Measurements from ENCODE around the gene TEKTIP1.
"Not testable (repeated sequence)": the region's sequence is repeated elsewhere in the genome, so short reads cannot be mapped to it uniquely, and the experiment has no call there.

The TEKTIP1 gene

DNA sequence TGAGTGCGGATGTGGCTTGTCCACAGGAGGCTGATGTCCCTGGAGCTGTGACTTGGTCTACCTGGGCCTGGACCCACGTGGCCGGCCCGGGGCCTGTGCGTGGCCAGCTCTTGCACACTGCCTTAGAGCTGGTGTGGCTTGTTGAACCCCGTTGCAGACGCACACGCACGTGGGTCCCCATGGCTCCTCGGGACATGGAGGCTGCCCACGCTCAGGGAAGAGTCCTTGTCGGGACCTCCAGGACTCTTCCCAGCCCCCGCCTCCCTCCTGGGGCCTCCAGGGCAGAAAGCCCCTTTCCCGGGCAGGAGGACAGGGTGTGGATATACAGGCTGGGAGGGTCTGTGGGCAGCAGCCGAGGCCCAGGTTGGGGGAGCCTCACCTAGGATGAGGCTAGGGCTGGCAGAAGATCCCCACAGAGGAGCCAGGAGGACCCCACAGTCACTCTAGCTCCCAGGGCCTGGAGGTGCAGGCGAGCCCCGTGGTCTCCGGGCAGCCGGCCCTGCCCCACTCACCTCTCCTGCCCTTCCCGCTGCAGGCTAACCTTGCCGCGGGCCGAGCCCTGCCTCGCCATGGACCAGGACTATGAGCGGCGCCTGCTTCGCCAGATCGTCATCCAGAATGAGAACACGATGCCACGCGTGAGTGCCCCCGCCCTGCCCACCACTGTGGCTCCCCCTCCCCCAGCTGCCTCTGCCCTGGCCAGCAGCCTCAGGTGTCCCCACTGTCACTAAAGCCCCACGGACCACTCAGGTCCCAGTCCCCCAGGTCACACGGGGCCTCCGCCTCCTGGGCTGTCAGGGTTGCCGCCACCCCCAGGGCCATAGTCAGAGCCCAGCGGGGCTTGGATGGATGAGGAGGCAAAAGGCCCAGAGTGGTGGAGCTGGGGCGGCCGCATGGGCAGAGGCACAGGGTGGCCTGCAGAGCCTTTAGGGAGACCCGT, 16.3 kb upstream of the TEKTIP1 start:
- FAIRE-seq (no peak), DNase-seq (ENCODE audit: low spot score) (no peak)

GRCh38 chr19:3523361-3524077, 15.5 kb upstream of the TEKTIP1 start:
- DNase-seq (ENCODE audit: low spot score) (no peak), FAIRE-seq (no peak)

DNA sequence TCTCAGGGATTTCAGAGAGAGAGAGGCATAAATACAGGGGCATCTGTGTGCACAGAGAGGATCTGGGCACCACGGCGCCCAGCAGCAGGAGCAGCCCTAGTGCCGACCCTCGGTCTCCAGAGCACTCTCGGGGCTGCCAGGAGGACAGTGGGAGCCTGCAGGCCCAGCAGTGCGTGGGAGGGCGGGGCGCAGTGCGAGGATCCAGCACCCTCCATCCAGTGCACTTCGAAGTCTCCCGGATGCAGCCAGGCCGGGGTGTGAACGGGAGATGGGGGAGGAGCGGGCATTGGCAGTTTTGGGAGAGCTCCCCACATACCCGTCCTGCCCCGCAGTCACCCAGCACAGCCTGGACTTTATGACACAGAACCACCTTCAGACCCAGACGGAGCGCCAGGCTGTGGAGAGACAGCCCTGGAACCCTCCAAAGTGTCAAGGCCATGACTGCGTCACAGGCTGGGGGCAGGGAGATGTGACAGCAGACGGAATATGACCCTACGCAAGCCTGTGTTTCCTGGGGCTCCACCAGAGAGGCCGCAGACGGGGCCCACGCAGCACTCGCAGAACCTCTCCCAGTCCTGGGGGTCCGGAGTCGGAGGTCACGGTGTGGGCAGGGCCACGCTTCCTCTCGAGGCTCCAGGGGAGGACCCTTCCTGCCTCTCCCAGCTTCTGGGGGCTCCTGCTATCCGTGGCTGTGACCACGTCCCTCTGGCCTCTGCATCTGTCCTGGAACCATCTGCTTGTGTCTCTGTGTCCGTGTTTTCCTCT, 14.7 kb upstream of the TEKTIP1 start:
- FAIRE-seq (no peak), DNase-seq (ENCODE audit: low spot score) (no peak)

DNA sequence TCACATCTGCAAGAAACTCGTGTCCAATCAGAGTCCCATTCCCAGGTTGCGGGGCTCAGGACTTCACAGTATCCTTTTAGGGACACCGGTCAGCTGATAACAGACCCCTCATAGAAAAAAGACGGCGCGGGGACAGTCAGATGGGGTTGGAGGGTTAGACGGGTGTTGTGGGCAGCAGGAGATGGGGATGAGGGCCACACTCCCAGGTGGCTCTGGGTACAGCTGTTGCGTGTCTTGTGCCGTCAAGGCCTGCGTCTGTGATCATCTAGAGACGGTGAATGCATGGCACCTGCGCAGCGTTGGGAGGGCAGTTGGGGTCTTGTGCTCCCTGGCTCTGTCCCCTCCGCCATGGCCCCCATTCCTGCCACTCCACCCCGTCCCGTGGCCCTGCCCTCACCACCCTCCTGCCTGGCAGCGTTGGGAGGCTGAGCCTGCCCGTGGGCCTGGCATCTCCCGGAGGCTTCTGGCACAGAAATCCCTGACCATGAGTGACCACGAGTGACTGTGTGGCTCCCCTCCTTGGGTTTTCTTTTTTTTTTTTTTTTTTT, 14.0 kb upstream of the TEKTIP1 start:
- DNase-seq (ENCODE audit: low spot score): no peak
- FAIRE-seq: no peak

DNA sequence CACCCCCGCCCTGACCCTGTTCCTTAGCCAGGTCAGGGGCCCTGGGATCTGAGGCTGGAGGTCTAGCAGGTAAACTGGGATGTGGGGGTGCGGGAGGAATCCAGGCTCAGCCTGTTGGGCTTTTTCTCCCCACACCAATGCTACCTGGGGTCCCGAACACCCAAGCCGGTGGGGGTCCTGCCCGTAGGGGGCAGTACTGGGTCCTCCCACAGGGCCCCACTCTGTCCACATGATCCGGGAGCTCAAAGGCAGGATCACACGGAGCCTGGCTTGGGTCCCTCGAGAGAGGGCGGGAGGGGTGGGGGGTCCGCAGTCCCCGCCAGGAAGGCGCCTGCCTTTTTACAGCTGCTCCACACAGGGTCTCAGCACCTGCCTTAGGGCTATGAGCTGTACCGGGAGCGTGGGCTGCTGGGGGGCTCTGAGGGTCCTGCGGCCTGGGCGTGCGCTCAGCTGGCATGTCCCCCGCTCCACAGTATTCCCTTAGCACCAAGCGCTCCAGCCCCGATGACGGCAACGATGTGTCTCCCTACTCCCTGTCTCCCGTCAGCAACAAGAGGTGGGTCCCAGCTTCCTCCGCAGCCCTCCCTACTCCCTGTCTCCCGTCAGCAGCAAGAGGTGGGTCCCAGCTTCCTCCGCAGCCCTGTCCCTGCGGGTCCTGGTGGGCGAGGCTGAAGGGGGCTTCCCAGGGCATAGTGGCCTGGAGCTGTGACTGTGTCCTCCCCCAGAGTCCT, 12.3 kb upstream of the TEKTIP1 start:
- FAIRE-seq: no peak
- DNase-seq (ENCODE audit: low spot score): no peak

DNA sequence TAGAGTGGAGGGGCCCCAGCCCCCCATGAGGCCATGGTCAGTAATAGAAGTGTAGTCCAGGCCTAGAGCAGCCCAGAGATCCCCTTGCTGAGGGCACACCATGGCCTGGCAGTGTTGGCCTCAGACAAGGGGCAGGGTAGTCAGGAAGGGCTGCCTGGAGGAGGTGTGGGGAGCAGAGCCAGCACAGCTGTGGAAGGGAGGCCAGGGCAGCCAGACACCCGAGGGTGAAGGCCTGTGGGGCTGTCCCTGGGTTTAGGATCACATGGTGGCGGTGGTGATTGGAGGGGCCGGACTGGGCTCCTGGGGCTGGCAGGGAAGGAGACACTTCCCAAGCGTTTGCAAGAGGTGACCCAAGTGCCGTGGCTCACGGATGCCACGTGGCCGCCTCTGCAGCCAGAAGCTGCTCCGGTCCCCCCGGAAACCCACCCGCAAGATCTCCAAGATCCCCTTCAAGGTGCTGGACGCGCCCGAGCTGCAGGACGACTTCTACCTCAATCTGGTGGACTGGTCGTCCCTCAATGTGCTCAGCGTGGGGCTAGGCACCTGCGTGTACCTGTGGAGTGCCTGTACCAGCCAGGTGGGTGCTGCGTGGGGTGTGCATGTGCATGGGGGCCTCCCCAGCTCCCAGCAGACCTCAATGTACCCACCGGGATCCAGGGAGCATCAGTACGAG, 11.6 kb upstream of the TEKTIP1 start:
- FAIRE-seq: no peak
- no peak for DNase-seq (ENCODE audit: low spot score)

DNA sequence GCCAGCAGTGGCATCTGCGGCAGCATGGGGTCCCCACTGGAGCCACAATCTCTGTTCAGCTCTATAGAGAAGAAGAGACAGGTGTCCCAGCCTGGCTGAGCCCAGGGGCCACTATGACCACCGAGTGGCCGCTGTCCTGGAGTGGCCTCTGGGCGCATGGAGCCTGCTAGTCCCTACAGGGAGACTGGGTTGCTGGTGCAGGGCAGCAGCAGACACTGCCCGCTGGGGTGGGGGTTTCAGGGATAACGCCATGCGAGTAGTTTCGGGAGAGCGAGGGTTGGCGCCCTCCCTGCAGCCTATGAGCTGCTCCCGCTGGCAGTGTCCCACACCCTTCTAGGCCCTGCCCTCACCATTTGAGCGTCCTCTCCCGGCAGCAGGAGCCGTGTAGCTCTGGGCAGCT, 10.9 kb upstream of the TEKTIP1 start:
- DNase-seq (ENCODE audit: low spot score): no peak
- FAIRE-seq: no peak

DNA sequence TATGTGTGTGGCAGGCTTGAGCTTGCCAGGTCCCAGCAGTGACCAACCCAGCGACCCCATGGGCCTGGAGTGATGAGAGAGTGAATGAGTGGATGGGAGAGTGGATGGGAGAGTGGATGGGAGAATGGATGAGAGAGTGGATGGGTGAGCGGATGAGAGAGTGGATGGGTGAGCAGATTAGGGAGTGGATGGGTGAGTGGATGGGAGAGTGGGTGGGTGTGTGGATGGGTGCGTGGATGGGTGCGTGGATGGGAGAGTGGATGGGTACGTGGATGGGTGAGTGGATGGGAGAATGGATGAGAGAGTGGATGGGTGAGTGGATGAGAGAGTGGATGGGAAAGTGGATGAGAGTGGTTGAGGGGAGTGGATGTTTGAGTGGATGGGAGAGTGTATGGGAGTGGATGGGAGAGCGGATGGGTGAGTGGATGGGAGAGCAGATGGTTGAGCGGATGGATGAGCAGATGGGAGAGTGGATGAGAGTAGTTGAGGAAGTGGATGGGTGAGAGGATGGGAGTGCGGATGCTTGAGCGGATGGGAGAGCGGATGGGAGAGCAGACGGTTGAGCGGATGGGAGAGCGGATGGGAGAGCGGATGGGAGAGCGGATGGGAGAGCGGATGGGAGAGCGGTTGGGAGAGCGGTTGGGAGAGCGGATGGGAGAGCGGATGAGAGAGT, 10.3 kb upstream of the TEKTIP1 start:
- no peak for FAIRE-seq
- DNase-seq (ENCODE audit: low spot score): no peak

- FAIRE-seq; DNase-seq (ENCODE audit: low spot score): not testable (repeated sequence)
Observed at GRCh38 chr19:3529299-3529698, 9.7 kb upstream of the TEKTIP1 start.

DNA sequence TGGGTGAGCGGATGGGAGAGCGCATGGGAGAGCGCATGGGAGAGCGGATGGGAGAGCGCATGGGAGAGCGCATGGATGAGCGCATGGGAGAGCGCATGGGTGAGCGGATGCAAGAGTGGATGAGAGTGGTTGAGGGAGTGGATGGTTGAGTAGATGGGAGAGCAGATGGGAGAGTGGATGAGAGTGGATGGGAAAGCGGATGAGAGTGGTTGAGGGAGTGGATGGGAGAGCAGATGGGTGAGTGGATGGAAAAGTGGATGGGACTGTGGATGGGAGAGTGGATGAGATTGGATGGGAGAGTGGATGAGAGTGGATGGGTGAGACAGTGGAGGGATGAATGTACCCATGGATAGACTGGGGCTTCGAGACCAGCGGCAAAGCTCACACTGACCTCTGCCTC, 8.6 kb upstream of the TEKTIP1 start:
- DNase-seq (ENCODE audit: low spot score) (no peak), FAIRE-seq (no peak)

- FAIRE-seq (no peak), DNase-seq (ENCODE audit: low spot score) (no peak)
Observed at GRCh38 chr19:3531716-3532115, 7.3 kb upstream of the TEKTIP1 start.

GRCh38 chr19:3532154-3532786, 6.7 kb upstream of the TEKTIP1 start:
- DNase-seq (ENCODE audit: low spot score) (no peak), FAIRE-seq (no peak)

GRCh38 chr19:3533033-3533432, 5.9 kb upstream of the TEKTIP1 start:
- DNase-seq (ENCODE audit: low spot score): no peak
- no peak for FAIRE-seq

GRCh38 chr19:3533563-3534216, 5.3 kb upstream of the TEKTIP1 start:
- no peak for DNase-seq (ENCODE audit: low spot score)
- no peak for FAIRE-seq

- DNase-seq (ENCODE audit: low spot score): no peak
- no peak for FAIRE-seq
Observed at GRCh38 chr19:3534375-3535234, 4.4 kb upstream of the TEKTIP1 start.

GRCh38 chr19:3535235-3535535, 3.8 kb upstream of the TEKTIP1 start:
- DNase-seq (ENCODE audit: low spot score): no peak
- FAIRE-seq: no peak

DNA sequence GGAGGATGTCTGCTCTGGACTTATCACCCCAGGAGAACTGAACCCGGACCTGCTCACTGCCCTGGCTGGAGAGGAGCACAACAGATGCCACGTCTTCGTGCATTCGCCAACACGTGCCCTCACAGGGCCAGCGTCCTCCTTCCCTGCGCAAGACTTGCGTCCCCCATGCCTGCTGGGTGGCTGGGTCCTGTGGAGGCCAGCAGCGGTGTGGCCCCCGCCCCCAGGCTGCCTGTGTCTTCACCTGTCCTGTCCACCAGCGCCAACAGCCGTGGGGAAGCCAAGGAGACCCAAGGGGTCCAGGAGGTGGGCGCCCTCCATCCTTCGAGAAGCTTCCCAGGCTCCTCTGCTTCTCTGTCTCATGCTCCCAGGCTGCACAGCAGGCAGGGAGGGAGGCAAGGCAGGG, 3.4 kb upstream of the TEKTIP1 start:
- no peak for FAIRE-seq
- no peak for DNase-seq (ENCODE audit: low spot score)

- DNase-seq (ENCODE audit: low spot score) (no peak), FAIRE-seq (no peak)
Observed at GRCh38 chr19:3535981-3536380, 3.0 kb upstream of the TEKTIP1 start.
